ENCODE measurements around the gene NT5C1B. TPM values are rescaled to one million over a fixed set of nuclear protein-coding genes. Genes with fewer than 3 reads are reported as not detected.

The NT5C1B gene
- total RNA-seq, 2 experiments from 2014 or later, result not detected

GRCh38 chr2:18605115-18605514, 15.7 kb upstream of the NT5C1B start:
- no peaks in the 10 kb centered on the region for H3K36me3 ChIP-seq (ENCODE audit: insufficient read depth, low read length)
- ChIA-PET CTCF (ENCODE audit: unreplicated experiment) (no interaction called here), POLR2A (interaction anchor here (0.6 to 1.0 kb wide), 3 partner anchors 9 to 463 kb away, joined by 3 to 6 read pairs (median 3); no protein-coding TSS in a partner anchor)
- peaks cover 3% of the 10 kb centered on the region for H3K4me1 ChIP-seq (ENCODE audit: insufficient read depth, low read length, poor library complexity, severe bottlenecking)
- no peak overlapping the region for H3K4me2 ChIP-seq (ENCODE audit: low read length)
- no peak overlapping the region for H3K27ac ChIP-seq (ENCODE audit: low read depth, low read length, poor library complexity, severe bottlenecking)
- no peak for DNase-seq (ENCODE audit: low spot score)
- no peaks in the 10 kb centered on the region for H3K79me2 ChIP-seq (ENCODE audit: insufficient read depth, low read depth, low read length)
- H3K9me3 ChIP-seq (ENCODE audit: low read length), result no peaks in the 10 kb centered on the region
- TF ChIP-seq EZH2phosphoT487 (IDR thresholded peaks at IDR 0.05; ENCODE audit: borderline replicate concordance, low read depth, low read length) (no peak), CTCF (conservative IDR thresholded peaks at IDR 0.05; ENCODE audit: low read length) (no peak)
- H3K4me3 ChIP-seq (ENCODE audit: low read depth, low read length, poor library complexity, severe bottlenecking), result no peak overlapping the region
- H3K9me2 ChIP-seq (ENCODE audit: insufficient read depth, low read length), result no peaks in the 10 kb centered on the region
- no TSS peak for BruUV-seq (replicated peaks)
- H2AFZ ChIP-seq (ENCODE audit: low read length), result no peak overlapping the region
- no peaks in the 10 kb centered on the region for H4K20me1 ChIP-seq (ENCODE audit: insufficient read depth, low read length)
- intact Hi-C loops (cut with micrococcal nuclease; ENCODE audit: unreplicated experiment), result no loop called here

GRCh38 chr2:18604531-18604885, 15.1 kb upstream of the NT5C1B start:
- H3K27ac ChIP-seq (ENCODE audit: low read depth, low read length, poor library complexity, severe bottlenecking), result no peak overlapping the region
- no peaks in the 10 kb centered on the region for H3K9me2 ChIP-seq (ENCODE audit: insufficient read depth, low read length)
- no peaks in the 10 kb centered on the region for H4K20me1 ChIP-seq (ENCODE audit: insufficient read depth, low read length)
- no peak overlapping the region for H2AFZ ChIP-seq (ENCODE audit: low read length)
- H3K36me3 ChIP-seq (ENCODE audit: insufficient read depth, low read length), result no peaks in the 10 kb centered on the region
- no peaks in the 10 kb centered on the region for H3K9me3 ChIP-seq (ENCODE audit: low read length)
- intact Hi-C loops (cut with micrococcal nuclease; ENCODE audit: unreplicated experiment), result no loop called here
- ChIA-PET CTCF (ENCODE audit: unreplicated experiment) (no interaction called here), POLR2A (no interaction called here)
- no peak overlapping the region for H3K4me2 ChIP-seq (ENCODE audit: low read length)
- no peaks in the 10 kb centered on the region for H3K79me2 ChIP-seq (ENCODE audit: insufficient read depth, low read depth, low read length)
- no TSS peak for BruUV-seq (replicated peaks)
- H3K4me3 ChIP-seq (ENCODE audit: low read depth, low read length, poor library complexity, severe bottlenecking), result no peak overlapping the region
- TF ChIP-seq EZH2phosphoT487 (IDR thresholded peaks at IDR 0.05; ENCODE audit: borderline replicate concordance, low read depth, low read length), result no peak
- no peak for TF ChIP-seq CTCF (conservative IDR thresholded peaks at IDR 0.05; ENCODE audit: low read length)
- DNase-seq (ENCODE audit: low spot score), result no peak
- peaks cover 9% of the 10 kb centered on the region for H3K4me1 ChIP-seq (ENCODE audit: insufficient read depth, low read length, poor library complexity, severe bottlenecking)

DNA sequence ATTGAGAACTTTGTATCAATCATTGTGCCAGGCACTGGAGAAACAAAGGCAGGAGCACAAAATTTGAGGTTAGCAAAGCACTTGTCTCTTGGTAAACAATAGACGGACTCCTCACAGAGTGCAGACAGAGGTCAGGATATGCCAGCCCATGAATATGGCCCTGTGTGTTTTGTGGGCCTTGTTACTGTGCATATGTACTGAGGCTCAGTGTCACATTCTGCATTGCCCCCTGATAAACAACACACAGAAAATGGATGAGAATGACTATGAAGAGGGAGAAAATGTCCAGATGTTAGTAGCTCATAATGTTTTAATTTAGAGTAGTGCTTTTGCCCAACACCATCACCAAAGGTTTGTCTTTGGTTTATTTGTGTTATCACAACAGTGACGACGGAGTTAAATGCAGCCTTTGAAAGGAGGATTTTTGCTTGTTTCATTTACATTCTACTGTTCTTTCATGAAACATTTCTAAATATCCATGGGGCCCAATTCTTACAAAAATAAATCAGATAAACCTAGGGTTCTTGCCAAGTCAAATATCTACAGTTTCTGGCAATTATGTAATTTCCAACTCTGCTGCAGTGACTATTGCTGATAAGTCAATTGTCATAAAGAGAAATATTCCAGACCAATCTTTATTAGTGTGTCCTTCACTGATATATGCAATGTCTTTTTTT, 14.6 kb upstream of the NT5C1B start:
- H4K20me1 ChIP-seq (ENCODE audit: insufficient read depth, low read length), result no peaks in the 10 kb centered on the region
- H3K4me2 ChIP-seq (ENCODE audit: low read length), result no peak overlapping the region
- H3K79me2 ChIP-seq (ENCODE audit: insufficient read depth, low read depth, low read length), result no peaks in the 10 kb centered on the region
- ChIA-PET POLR2A (no interaction called here), CTCF (ENCODE audit: unreplicated experiment) (interaction anchor here (1.1 kb wide), 1 partner anchor 15 kb away, joined by 3 read pairs; no protein-coding TSS in a partner anchor)
- peaks cover 14% of the 10 kb centered on the region for H3K4me1 ChIP-seq (ENCODE audit: insufficient read depth, low read length, poor library complexity, severe bottlenecking)
- no peak for DNase-seq (ENCODE audit: low spot score)
- intact Hi-C loops (cut with micrococcal nuclease; ENCODE audit: unreplicated experiment), result no loop called here
- H3K9me2 ChIP-seq (ENCODE audit: insufficient read depth, low read length), result no peaks in the 10 kb centered on the region
- no peak overlapping the region for H3K4me3 ChIP-seq (ENCODE audit: low read depth, low read length, poor library complexity, severe bottlenecking)
- no TSS peak for BruUV-seq (replicated peaks)
- no peak overlapping the region for H3K27ac ChIP-seq (ENCODE audit: low read depth, low read length, poor library complexity, severe bottlenecking)
- H3K9me3 ChIP-seq (ENCODE audit: low read length), result no peaks in the 10 kb centered on the region
- TF ChIP-seq EZH2phosphoT487 (IDR thresholded peaks at IDR 0.05; ENCODE audit: borderline replicate concordance, low read depth, low read length), result no peak
- TF ChIP-seq CTCF (conservative IDR thresholded peaks at IDR 0.05; ENCODE audit: low read length), result no peak
- H3K36me3 ChIP-seq (ENCODE audit: insufficient read depth, low read length), result no peaks in the 10 kb centered on the region
- no peak overlapping the region for H2AFZ ChIP-seq (ENCODE audit: low read length)
